ENCODE results near the gene RBM34. TPM values are rescaled to one million over a fixed set of nuclear protein-coding genes. Genes with fewer than 3 reads are reported as not detected.
"Not testable (repeated sequence)": the region's sequence is repeated elsewhere in the genome, so short reads cannot be mapped to it uniquely, and the experiment has no call there.

The RBM34 gene
- total and polyA plus RNA-seq, 4 donors = 60.6 to 88.6 (median 73.2) TPM

- no peak overlapping the region for H3K27ac ChIP-seq (ENCODE audit: low read depth, low read length)
- 87% methylated on average over 4 of the region's 7 CpGs for WGBS (ENCODE audit: insufficient coverage)
- no peak overlapping the region for H3K4me3 ChIP-seq (ENCODE audit: low read depth, low read length)
- H3K4me1 ChIP-seq (ENCODE audit: control insufficient read depth, insufficient read depth, low read length) = peaks cover 37% of the 10 kb centered on the region
- no peak for DNase-seq (ENCODE audit: low read depth in 4 of 6, low spot score in 6 of 6)
- H3K27me3 ChIP-seq (ENCODE audit: control insufficient read depth, insufficient read depth, low read length) = no peaks in the 10 kb centered on the region
- H3K9me3 ChIP-seq (ENCODE audit: control insufficient read depth, insufficient read depth, low read length) = no peaks in the 10 kb centered on the region
- H3K36me3 ChIP-seq (ENCODE audit: control insufficient read depth, insufficient read depth, low read length) = no peaks in the 10 kb centered on the region
Observed at GRCh38 chr1:235088907-235089306, 72.1 kb downstream of the RBM34 start.

GRCh38 chr1:235088430-235088829, 72.6 kb downstream of the RBM34 start:
- H3K36me3 ChIP-seq (ENCODE audit: control insufficient read depth, insufficient read depth, low read length) = no peaks in the 10 kb centered on the region
- peaks cover 37% of the 10 kb centered on the region for H3K4me1 ChIP-seq (ENCODE audit: control insufficient read depth, insufficient read depth, low read length)
- no peaks in the 10 kb centered on the region for H3K27me3 ChIP-seq (ENCODE audit: control insufficient read depth, insufficient read depth, low read length)
- DNase-seq (ENCODE audit: low read depth in 4 of 6, low spot score in 6 of 6) = no peak
- no peaks in the 10 kb centered on the region for H3K9me3 ChIP-seq (ENCODE audit: control insufficient read depth, insufficient read depth, low read length)
- 91% methylated on average over 4 of the region's 6 CpGs for WGBS (ENCODE audit: insufficient coverage)
- no peak overlapping the region for H3K27ac ChIP-seq (ENCODE audit: low read depth, low read length)
- no peak overlapping the region for H3K4me3 ChIP-seq (ENCODE audit: low read depth, low read length)

DNA sequence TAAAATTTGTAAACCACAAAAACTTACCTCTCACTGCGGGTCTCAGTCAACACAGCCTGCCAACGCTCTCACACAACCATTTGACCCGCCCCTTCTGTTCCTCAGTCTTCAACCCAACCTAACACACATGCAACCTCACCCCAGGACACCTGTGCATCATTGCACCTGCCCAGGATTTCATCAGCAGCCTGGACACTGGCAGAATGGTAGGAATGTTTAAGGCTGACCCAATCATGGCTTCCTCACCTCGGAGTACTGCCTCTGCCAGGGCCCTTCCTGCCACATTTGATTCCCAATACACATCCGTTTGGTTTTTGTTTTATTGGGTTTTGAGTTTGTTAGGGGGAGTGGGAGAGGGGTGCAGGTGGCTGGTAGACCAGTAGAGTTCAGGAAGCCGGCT, 73.1 kb downstream of the RBM34 start:
- Histone ChIP-seq H3K27ac (ENCODE audit: low read depth, low read length) (no peak overlapping the region), H3K27me3 (ENCODE audit: control insufficient read depth, insufficient read depth, low read length) (no peaks in the 10 kb centered on the region), H3K4me3 (ENCODE audit: low read depth, low read length) (no peak overlapping the region), H3K9me3 (ENCODE audit: control insufficient read depth, insufficient read depth, low read length) (no peaks in the 10 kb centered on the region), H3K4me1 (ENCODE audit: control insufficient read depth, insufficient read depth, low read length) (peaks cover 37% of the 10 kb centered on the region), H3K36me3 (ENCODE audit: control insufficient read depth, insufficient read depth, low read length) (no peaks in the 10 kb centered on the region)
- no peak for DNase-seq (ENCODE audit: low read depth in 4 of 6, low spot score in 6 of 6)
- WGBS (ENCODE audit: insufficient coverage) = 100% methylated on average over 3 of the region's 6 CpGs

DNA sequence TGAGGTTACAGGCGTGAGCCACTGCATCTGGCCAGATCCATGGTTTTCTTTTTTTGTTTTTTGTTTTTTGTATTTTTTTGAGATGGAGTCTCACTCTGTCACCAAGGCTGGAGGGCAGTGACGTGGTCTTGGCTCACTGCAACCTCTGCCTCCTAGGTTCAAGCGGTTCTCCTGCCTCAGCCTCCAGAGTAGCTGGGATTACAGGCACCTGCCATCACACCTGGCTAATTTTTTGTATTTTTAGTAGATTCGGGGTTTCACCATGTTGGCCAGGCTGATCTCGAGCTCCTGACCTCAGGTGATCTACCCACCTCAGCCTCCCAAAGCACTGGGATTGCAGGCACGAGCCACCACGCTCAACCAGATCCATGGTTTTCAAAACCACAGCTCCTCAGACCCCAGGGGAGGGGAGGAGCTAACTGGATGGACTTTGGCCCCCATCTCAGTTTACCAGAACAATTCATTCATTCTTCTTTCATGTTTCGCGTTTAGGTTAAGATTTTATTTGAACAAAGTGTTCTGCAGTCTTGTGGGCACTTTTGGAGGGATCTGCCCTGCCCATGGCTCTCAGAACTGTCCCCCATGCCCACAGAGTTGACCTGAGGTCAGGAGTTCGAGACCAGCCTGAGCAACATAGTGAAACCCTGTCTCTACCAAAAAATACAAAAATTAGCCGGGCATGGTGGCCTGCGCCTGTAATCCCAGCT, 75.5 kb downstream of the RBM34 start:
- DNase-seq (ENCODE audit: low read depth in 4 of 6, low spot score in 6 of 6); H3K4me3 ChIP-seq (ENCODE audit: low read depth, low read length); H3K36me3 ChIP-seq (ENCODE audit: control insufficient read depth, insufficient read depth, low read length); H3K27ac ChIP-seq (ENCODE audit: low read depth, low read length); H3K27me3 ChIP-seq (ENCODE audit: control insufficient read depth, insufficient read depth, low read length); H3K9me3 ChIP-seq (ENCODE audit: control insufficient read depth, insufficient read depth, low read length): not testable (repeated sequence)
- peaks cover 34% of the 10 kb centered on the region for H3K4me1 ChIP-seq (ENCODE audit: control insufficient read depth, insufficient read depth, low read length)
- 93% methylated on average over 4 of the region's 12 CpGs for WGBS (ENCODE audit: insufficient coverage)

Small RNA genes within 50 kb of the gene (small RNA-seq; reads per million reads assigned to genes)
- gene AL732292.1 (ENCODE audit: low replicate concordance) = not detected
- gene MIR4753 (ENCODE audit: low replicate concordance) = 0.06 reads per million
- 10.2 reads per million, percentile 96 among the genes with 10 or more reads in this experiment for gene SNORA14B (ENCODE audit: low replicate concordance)

Other genes with a start within 250 kb of the RBM34 start
- 100 to 1,000 TPM in 1 of 2 donors, 10 to 100 TPM in 1; 87.4 to 164 TPM for gene TOMM20, start 32.4 kb downstream of the RBM34 start, total RNA-seq
- gene TOMM20, start 32.4 kb downstream of the RBM34 start, polyA plus RNA-seq (ENCODE audit: insufficient read length in 2 of 2) = 100 to 1,000 TPM; 159 to 180 TPM
- gene ARID4B, start 166.9 kb upstream of the RBM34 start, total RNA-seq = 10 to 100 TPM; 48.4 to 68.0 TPM
- 10 to 100 TPM; 30.9 to 42.0 TPM for gene ARID4B, start 166.9 kb upstream of the RBM34 start, polyA plus RNA-seq (ENCODE audit: insufficient read length in 2 of 2)
- 10 to 100 TPM; 42.7 to 45.8 TPM for gene GGPS1, start 167.3 kb upstream of the RBM34 start, total RNA-seq
- 10 to 100 TPM; 66.1 to 73.8 TPM for gene GGPS1, start 167.3 kb upstream of the RBM34 start, polyA plus RNA-seq (ENCODE audit: insufficient read length in 2 of 2)
- 10 to 100 TPM; 29.6 to 34.2 TPM for gene TBCE, start 206.2 kb upstream of the RBM34 start, total RNA-seq
- 10 to 100 TPM; 48.8 to 51.5 TPM for gene TBCE, start 206.2 kb upstream of the RBM34 start, polyA plus RNA-seq (ENCODE audit: insufficient read length in 2 of 2)